Prostate gland (tissue), 2 donors: ENCODE results near the gene RNF7.

Source experiments
- CTCF ChIP-seq, 4 experiments: fragments of 200-600 bp in 2 of 4; fragments of 450-650 bp in 2 of 4; sonication (generic) in 2 of 4; IDR thresholded peaks; 1 replicate in 3 of 4; 2 replicates in 1 of 4; pipeline ENCODE4 v1.5.1; 2016 to 2019; ENCODE audit warnings: antibody characterized with exemption in 4 of 4, mild to moderate bottlenecking in 2 of 4, moderate library complexity in 2 of 4
- POLR2AphosphoS5 ChIP-seq: sonication (generic); formaldehyde crosslinking; IDR thresholded peaks from one replicate; pipeline ENCODE4 v1.6.1; 2017; ENCODE audit warnings: antibody characterized with exemption

GRCh38 chr3:141777957-141778813, 40.1 kb downstream of the RNF7 start:
- TF ChIP-seq CTCF (IDR thresholded peaks at IDR 0.05) = no peak
- TF ChIP-seq POLR2AphosphoS5 = no peak
